Right atrium auricular region (tissue), 2 donors: Measurements from ENCODE around the gene SAFB2. TPM values are rescaled to one million over a fixed set of nuclear protein-coding genes. Genes with fewer than 3 reads are reported as not detected.

Experiments
- DNase-seq: peaks from one replicate; pipeline ENCODE4 v3.0.0-alpha.2; 2019; ENCODE audit warnings: low spot score
- H3K27ac ChIP-seq, 2 donors: fragments of 200-600 bp; sonication (generic); 1 replicate in 1 of 2; 2 replicates in 1 of 2; pipeline ENCODE4 v1.5.1; 2016 to 2019
- H3K27me3 ChIP-seq, 2 donors: fragments of 200-600 bp; sonication (generic); one replicate each; pipeline versions ENCODE4 v1.5.1 to v1.6.0; 2017 to 2019
- H3K36me3 ChIP-seq: fragments of 200-600 bp; sonication (generic); one replicate; pipeline ENCODE4 v1.5.1; 2016
- H3K4me1 ChIP-seq, 2 donors: fragments of 200-600 bp; sonication (generic); one replicate each; pipeline versions ENCODE4 v1.5.1 to v1.6.0; 2017 to 2019
- H3K4me3 ChIP-seq, 2 donors: fragments of 200-600 bp; sonication (generic); 1 replicate in 1 of 2; 2 replicates in 1 of 2; pipeline ENCODE4 v1.5.1; 2017 to 2019; ENCODE audit warnings: mild to moderate bottlenecking in 1 of 2, moderate library complexity in 1 of 2
- H3K9me3 ChIP-seq, 2 donors: fragments of 200-600 bp; sonication (generic); one replicate each; pipeline ENCODE4 v1.5.1; 2019
- CTCF ChIP-seq, 2 donors: fragments of 200-600 bp; sonication (generic); IDR thresholded peaks; one replicate each; pipeline ENCODE4 v1.5.1; 2019; ENCODE audit warnings: antibody characterized with exemption in 2 of 2
- total RNA-seq, 2 donors: library from RNA; depleted of rRNA; stranded (reverse); fragments of >200 nt; gene quantifications; one replicate each; pipeline ENCODE4 v1.1.0, GENCODE V29; 2016

The SAFB2 gene
- total RNA-seq, 2 donors from 2014 or later = 16.1 to 26.6 TPM

GRCh38 chr19:5575590-5575989, 47.0 kb downstream of the SAFB2 start:
- no peak for TF ChIP-seq CTCF (IDR thresholded peaks at IDR 0.05)
- DNase-seq = no peak
- Histone ChIP-seq H3K4me3 (no peak overlapping the region), H3K27ac (no peak overlapping the region), H3K36me3 (no peaks in the 10 kb centered on the region), H3K27me3 (no peaks in the 10 kb centered on the region), H3K9me3 (no peaks in the 10 kb centered on the region), H3K4me1 (peaks cover 0 to 8% of the 10 kb centered on the region in 2 donors)

- Histone ChIP-seq H3K4me1 (no peaks in the 10 kb centered on the region), H3K36me3 (no peaks in the 10 kb centered on the region), H3K4me3 (no peak overlapping the region), H3K9me3 (no peaks in the 10 kb centered on the region), H3K27ac (no peak overlapping the region), H3K27me3 (no peaks in the 10 kb centered on the region)
- DNase-seq = no peak
- no peak for TF ChIP-seq CTCF (IDR thresholded peaks at IDR 0.05)
These were observed 49.9 kb downstream of the SAFB2 start for GRCh38 chr19:5572556-5573286.

GRCh38 chr19:5571777-5572176, 50.8 kb downstream of the SAFB2 start:
- no peak for TF ChIP-seq CTCF (IDR thresholded peaks at IDR 0.05)
- H3K36me3 ChIP-seq = no peaks in the 10 kb centered on the region
- H3K27ac ChIP-seq = no peak overlapping the region
- H3K27me3 ChIP-seq = peaks cover 0 to 4% of the 10 kb centered on the region in 2 donors
- DNase-seq = no peak
- no peaks in the 10 kb centered on the region for H3K4me1 ChIP-seq
- H3K9me3 ChIP-seq = no peaks in the 10 kb centered on the region
- H3K4me3 ChIP-seq = no peak overlapping the region

GRCh38 chr19:5567970-5568407, 54.6 kb downstream of the SAFB2 start:
- no peak for DNase-seq
- peaks cover 0 to 4% of the 10 kb centered on the region in 2 donors for H3K27me3 ChIP-seq
- peak overlapping the region in 1 of 2 donors; percentile 35 for H3K4me3 ChIP-seq
- no peaks in the 10 kb centered on the region for H3K4me1 ChIP-seq
- H3K9me3 ChIP-seq = no peaks in the 10 kb centered on the region
- H3K27ac ChIP-seq = no peak overlapping the region
- no peak for TF ChIP-seq CTCF (IDR thresholded peaks at IDR 0.05)
- H3K36me3 ChIP-seq = no peaks in the 10 kb centered on the region

GRCh38 chr19:5567360-5567969, 55.1 kb downstream of the SAFB2 start, which contains the start of gene TINCR:
TINCR (minus strand) TSS chr19:5567953.
- no peaks in the 10 kb centered on the region for H3K36me3 ChIP-seq
- H3K27ac ChIP-seq = no peak within 1 kb of the TSS
- no peak for DNase-seq
- no peaks in the 10 kb centered on the region for H3K4me1 ChIP-seq
- peak in 1 of 2 donors; percentile 40 for TF ChIP-seq CTCF (IDR thresholded peaks at IDR 0.05)
- H3K27me3 ChIP-seq = peaks cover 0 to 4% of the 10 kb centered on the region in 2 donors
- peaks cover 0 to 2% of the 10 kb centered on the region in 2 donors for H3K9me3 ChIP-seq
- peak within 1 kb of the TSS in 1 of 2 donors; percentile 35 for H3K4me3 ChIP-seq
